ENCODE results near the gene AP4E1.

Gene AP4E1

GRCh38 chr15:51049081-51049480 lies 140.6 kb downstream of the AP4E1 start:
- H3K4me3 ChIP-seq = no peak overlapping the region
- no peak for TF ChIP-seq CTCF (IDR thresholded peaks at IDR 0.05)
- no peak overlapping the region for H3K27ac ChIP-seq
- DNase-seq (ENCODE audit: low spot score) = no peak

- no peak for DNase-seq (ENCODE audit: low spot score)
- Histone ChIP-seq H3K4me3 (no peak overlapping the region), H3K27ac (peak overlapping the region in 1 of 2 donors; percentile 45)
- TF ChIP-seq CTCF (IDR thresholded peaks at IDR 0.05) = no peak
Measured at GRCh38 chr15:51051776-51052175, 143.3 kb downstream of the AP4E1 start.

- no peak for DNase-seq (ENCODE audit: low spot score)
- Histone ChIP-seq H3K27ac (no peak overlapping the region), H3K4me3 (no peak overlapping the region)
- TF ChIP-seq CTCF (IDR thresholded peaks at IDR 0.05) = no peak
Measured at GRCh38 chr15:51053571-51053970, 145.1 kb downstream of the AP4E1 start.

GRCh38 chr15:51054535-51054934 lies 146.1 kb downstream of the AP4E1 start:
- TF ChIP-seq CTCF (IDR thresholded peaks at IDR 0.05) = no peak
- DNase-seq (ENCODE audit: low spot score) = no peak
- Histone ChIP-seq H3K27ac (no peak overlapping the region), H3K4me3 (no peak overlapping the region)

Data from coronary artery (tissue), 2 donors.